HepG2 (cell line): ENCODE results near the gene C1orf50. TPM values are rescaled to one million over a fixed set of nuclear protein-coding genes. Genes with fewer than 3 reads are reported as not detected.

ENCODE experiments used
- ATAC-seq: fragments of 200-7000 bp; cut with Tn5 transposase; 3 replicates; pipeline ENCODE4 v1.9.1; 2020; ENCODE audit warnings: mild to moderate bottlenecking, moderate library complexity
- BruUV-seq: library from RNA; stranded (reverse); fragments of 400-500 nt; replicated peaks from 2 replicates; lab custom pipeline; 2021; lab: Mats Ljungman, UMichigan
- CTCF ChIA-PET: fragments of 300-600 bp; formaldehyde crosslinking; extraction: SDS; loops from one replicate; lab custom pipeline; 2021; ENCODE audit warnings: low total read pairs, inconsistent platforms, low intra/inter-chr PET ratio; lab: Yijun Ruan, JAX
- POLR2A ChIA-PET: fragments of 350-600 bp; sonication (Branson Sonifier 250); formaldehyde crosslinking; loops from one replicate; lab custom pipeline; 2020; ENCODE audit warnings: antibody characterized with exemption, inconsistent platforms; lab: Yijun Ruan, JAX
- DNase-seq: peaks from one replicate; pipeline ENCODE4 v3.0.0-alpha.2; 2015; ENCODE audit warnings: low spot score
- FAIRE-seq: peaks from 3 replicates; lab custom pipeline; 2011; peaks lifted over from hg19 to GRCh38; lab: Jason Lieb, UNC
- H2AFZ ChIP-seq: one replicate; pipeline ENCODE4 v1.6.1; 2011; ENCODE audit warnings: low read length, inconsistent platforms
- H3K27ac ChIP-seq: fragments of 300-600 bp; 3 replicates; pipeline ENCODE4 v1.8.0; 2011; ENCODE audit warnings: mixed run types, mild to moderate bottlenecking, mixed read lengths, low read length, inconsistent platforms; ENCODE audit not compliant: insufficient read depth; ENCODE audit errors: extremely low read length
- H3K27me3 ChIP-seq, 2 experiments: fragments of 200-600 bp in 1 of 2; 2 replicates in 1 of 2; 3 replicates in 1 of 2; pipeline versions ENCODE4 v1.6.0 to v1.8.0; 2011; ENCODE audit warnings: low read length in 2 of 2, mild to moderate bottlenecking in 2 of 2, moderate library complexity in 2 of 2, inconsistent platforms in 1 of 2; ENCODE audit not compliant: insufficient read depth in 2 of 2, control insufficient read depth in 1 of 2
- H3K36me3 ChIP-seq, 2 experiments: fragments of 200-600 bp in 1 of 2; replicated peaks in 1 of 2; 2 replicates in 1 of 2; 3 replicates in 1 of 2; pipeline versions ENCODE4 v1.5.1 to v1.8.0; 2011; ENCODE audit warnings: low read length in 2 of 2, inconsistent platforms in 1 of 2; ENCODE audit not compliant: insufficient read depth in 2 of 2, control insufficient read depth in 1 of 2
- H3K4me1 ChIP-seq: 2 replicates; pipeline ENCODE4 v1.5.1; 2012; ENCODE audit warnings: low read length, inconsistent platforms; ENCODE audit not compliant: insufficient read depth
- H3K4me2 ChIP-seq: 2 replicates; pipeline ENCODE4 v1.6.0; 2011; ENCODE audit warnings: low read depth, low read length, inconsistent platforms
- H3K4me3 ChIP-seq, 3 experiments: fragments of 200-600 bp in 1 of 3; sonication (generic), shearing (Covaris generic) in 1 of 3; replicated peaks in 1 of 3; 2 replicates each; pipeline ENCODE4 v1.5.1; 2011 to 2016; ENCODE audit warnings: low read length in 3 of 3, inconsistent platforms in 2 of 3, low read depth in 2 of 3, mild to moderate bottlenecking in 2 of 3, control low read depth in 1 of 3, mixed read lengths in 1 of 3; ENCODE audit not compliant: insufficient read depth in 1 of 3
- H3K79me2 ChIP-seq: one replicate; pipeline ENCODE4 v1.6.1; 2011; ENCODE audit warnings: low read length, inconsistent platforms; ENCODE audit not compliant: insufficient read depth
- H3K9ac ChIP-seq: 2 replicates; pipeline ENCODE4 v1.6.0; 2011; ENCODE audit warnings: mild to moderate bottlenecking, low read depth, low read length, inconsistent platforms; ENCODE audit not compliant: insufficient read depth
- H3K9me3 ChIP-seq: 2 replicates; pipeline ENCODE4 v1.5.1; 2012; ENCODE audit warnings: mild to moderate bottlenecking, low read length
- H4K20me1 ChIP-seq: 2 replicates; pipeline ENCODE4 v1.6.0; 2011; ENCODE audit warnings: inconsistent platforms, mild to moderate bottlenecking, low read length, moderate library complexity; ENCODE audit not compliant: insufficient read depth
- GZF1 ChIP-seq: sonication (generic); formaldehyde crosslinking; IDR thresholded peaks from 2 replicates; pipeline ENCODE4 v1.5.1; 2020; ENCODE audit warnings: mild to moderate bottlenecking, missing genetic modification reagents
- KDM5A ChIP-seq: fragments of 200-600 bp; sonication (generic); IDR thresholded peaks from 2 replicates; pipeline ENCODE4 v1.7.0; 2018; ENCODE audit warnings: antibody characterized with exemption, mild to moderate bottlenecking, low read length, borderline replicate concordance
- NR2F2 ChIP-seq: IDR thresholded peaks from 2 replicates; pipeline ENCODE4 v1.6.1; 2012; ENCODE audit warnings: low read depth, inconsistent platforms, borderline replicate concordance
- RFXANK ChIP-seq: IDR thresholded peaks from 2 replicates; pipeline ENCODE4 v1.6.1; 2016
- SAP130 ChIP-seq: IDR thresholded peaks from 2 replicates; pipeline ENCODE4 v1.6.1; 2016; ENCODE audit warnings: low read depth
- SRSF9 ChIP-seq: fragments of 200-400 bp; formaldehyde crosslinking; IDR thresholded peaks from 2 replicates; pipeline ENCODE4 v1.6.1; 2018; ENCODE audit warnings: borderline replicate concordance, mild to moderate bottlenecking, low read depth, low read length; ENCODE audit not compliant: insufficient read depth, poor library complexity, severe bottlenecking
- TRIM24 ChIP-seq: sonication (generic); formaldehyde crosslinking; IDR thresholded peaks from 2 replicates; pipeline ENCODE4 v1.8.0; 2022; ENCODE audit warnings: mild to moderate bottlenecking, missing genetic modification reagents
- ZNF17 ChIP-seq: sonication (generic); formaldehyde crosslinking; IDR thresholded peaks from 2 replicates; pipeline ENCODE4 v1.5.0; 2020; ENCODE audit warnings: mild to moderate bottlenecking, missing genetic modification reagents
- ZSCAN25 ChIP-seq: sonication (generic); formaldehyde crosslinking; IDR thresholded peaks from 2 replicates; pipeline ENCODE4 v1.8.0; 2022; ENCODE audit warnings: mild to moderate bottlenecking, missing genetic modification reagents
- WGBS: methylation state at CpG from one replicate; pipeline ENCODE4 v1.1.6; 2017; ENCODE audit warnings: low lambda C conversion rate; 5-methylcytosine and 5-hydroxymethylcytosine counted together
- in situ Hi-C: cut with HindIII; loops from 2 replicates; pipeline ENCODE4 v1.10.0; 2017; ENCODE audit warnings: low pct_unique_long_range_greater_than_20kb; ENCODE audit not compliant: extremely low pct_ligation_motif_present
- intact Hi-C: fragments of 100-400 bp; cut with micrococcal nuclease; formaldehyde crosslinking; loops from one replicate; pipeline ENCODE4 v1.10.0; 2022; ENCODE audit not compliant: unreplicated experiment
- polyA plus RNA-seq, 8 experiments: library from polyadenylated mRNA; depleted of rRNA in 3 of 8; stranded (reverse) in 7 of 8; unstranded in 1 of 8; fragments of >200 nt; fragmentation: Illumina TruSeq in 4 of 8; extraction: Trizol in 4 of 8; gene quantifications; 2 replicates each; pipeline versions ENCODE4 v1.2.1 to v1.2.3, GENCODE V29; 2011 to 2016; ENCODE audit warnings: low read depth in 4 of 8, missing spikeins in 1 of 8, mixed read lengths in 1 of 8; ENCODE audit not compliant: insufficient read depth in 1 of 8
- total RNA-seq, 5 experiments: library from RNA; depleted of rRNA; stranded (reverse); fragments of >200 nt; fragmentation: Illumina TruSeq; extraction: Trizol; gene quantifications; 2 replicates each; pipeline ENCODE4 v1.2.3, GENCODE V29; 2016; ENCODE audit warnings: low read depth in 1 of 5
- TF ChIP-seq, protein P1 (sequence below): sonication (generic); formaldehyde crosslinking; IDR thresholded peaks from 2 replicates; pipeline ENCODE4 v1.5.0; 2020; ENCODE audit warnings: mild to moderate bottlenecking, missing genetic modification reagents
- TF ChIP-seq, protein P2 (sequence below): sonication (generic); formaldehyde crosslinking; IDR thresholded peaks from 2 replicates; pipeline ENCODE4 v1.5.1; 2020; ENCODE audit warnings: missing genetic modification reagents, mild to moderate bottlenecking, borderline replicate concordance

Gene C1orf50
- total and polyA plus RNA-seq, 2 of the 13 experiments (the other 11 are each of a cell fraction or from before 2014, with no cell fraction given), result 4.3 to 4.8 TPM

DNA sequence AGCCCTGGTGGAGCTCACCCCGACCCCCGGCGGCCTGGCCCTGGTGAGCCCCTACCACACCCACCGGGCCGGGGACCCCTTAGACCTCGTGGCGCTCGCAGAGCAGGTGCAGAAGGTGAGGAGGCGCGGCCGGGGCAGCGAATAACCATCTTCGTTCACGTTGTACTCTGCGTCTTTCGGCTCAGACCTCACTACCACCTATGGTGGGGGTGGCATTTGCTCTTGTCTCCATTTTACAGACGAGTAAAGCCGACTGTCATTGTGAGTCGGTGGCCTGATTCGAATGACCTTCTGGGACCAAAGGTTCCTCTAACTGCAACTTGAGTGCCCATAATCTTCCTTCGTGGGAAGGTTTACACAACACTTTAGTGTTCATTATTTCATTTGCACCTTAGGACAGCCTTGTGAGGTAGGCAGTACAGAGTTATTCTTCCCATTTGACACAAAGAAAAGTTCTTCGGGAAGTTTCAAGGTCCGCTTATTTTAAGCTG is 506 bp downstream of the C1orf50 start (continued):
- TF ChIP-seq, protein P1, sequence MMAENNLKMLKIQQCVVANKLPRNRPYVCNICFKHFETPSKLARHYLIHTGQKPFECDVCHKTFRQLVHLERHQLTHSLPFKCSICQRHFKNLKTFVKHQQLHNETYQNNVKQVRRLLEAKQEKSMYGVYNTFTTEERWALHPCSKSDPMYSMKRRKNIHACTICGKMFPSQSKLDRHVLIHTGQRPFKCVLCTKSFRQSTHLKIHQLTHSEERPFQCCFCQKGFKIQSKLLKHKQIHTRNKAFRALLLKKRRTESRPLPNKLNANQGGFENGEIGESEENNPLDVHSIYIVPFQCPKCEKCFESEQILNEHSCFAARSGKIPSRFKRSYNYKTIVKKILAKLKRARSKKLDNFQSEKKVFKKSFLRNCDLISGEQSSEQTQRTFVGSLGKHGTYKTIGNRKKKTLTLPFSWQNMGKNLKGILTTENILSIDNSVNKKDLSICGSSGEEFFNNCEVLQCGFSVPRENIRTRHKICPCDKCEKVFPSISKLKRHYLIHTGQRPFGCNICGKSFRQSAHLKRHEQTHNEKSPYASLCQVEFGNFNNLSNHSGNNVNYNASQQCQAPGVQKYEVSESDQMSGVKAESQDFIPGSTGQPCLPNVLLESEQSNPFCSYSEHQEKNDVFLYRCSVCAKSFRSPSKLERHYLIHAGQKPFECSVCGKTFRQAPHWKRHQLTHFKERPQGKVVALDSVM, result 0 out of 2 replicates have a peak, but pooled peaks have one; percentile 1
- TF ChIP-seq SRSF9, result no peak
- TF ChIP-seq GZF1 (CRISPR knock-in tag), result peak; percentile 55; the same call in 1 of the 2 replicates
- TF ChIP-seq, protein P2, sequence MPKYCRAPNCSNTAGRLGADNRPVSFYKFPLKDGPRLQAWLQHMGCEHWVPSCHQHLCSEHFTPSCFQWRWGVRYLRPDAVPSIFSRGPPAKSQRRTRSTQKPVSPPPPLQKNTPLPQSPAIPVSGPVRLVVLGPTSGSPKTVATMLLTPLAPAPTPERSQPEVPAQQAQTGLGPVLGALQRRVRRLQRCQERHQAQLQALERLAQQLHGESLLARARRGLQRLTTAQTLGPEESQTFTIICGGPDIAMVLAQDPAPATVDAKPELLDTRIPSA (CRISPR knock-in tag), result no peak
- TF ChIP-seq ZSCAN25 (CRISPR knock-in tag), result no peak

DNA sequence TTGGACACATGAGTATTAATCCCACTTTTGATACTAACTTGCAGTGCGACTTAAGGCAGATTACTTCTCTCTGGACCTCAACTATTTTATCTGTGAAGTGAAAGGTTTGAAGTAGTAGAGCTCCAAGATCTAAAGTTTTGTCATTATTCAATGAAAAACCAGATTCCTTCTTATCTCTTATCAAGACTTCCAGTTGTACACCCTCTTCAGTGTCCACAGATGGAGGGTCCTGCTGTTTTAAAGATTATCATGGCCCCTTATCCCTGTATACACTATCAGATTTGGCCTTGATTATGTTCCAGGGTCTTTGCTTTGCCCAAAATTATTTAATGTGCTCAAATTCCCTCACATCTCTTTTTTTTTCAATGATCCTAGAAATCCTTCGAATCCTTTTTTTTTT is 1.1 kb downstream of the C1orf50 start:
- Histone ChIP-seq H3K4me2 (peak overlapping the region; percentile 81), H3K79me2 (peaks cover 79% of the 10 kb centered on the region), H3K36me3 (peaks cover 1 to 8% of the 10 kb centered on the region in 2 experiments; a peak in 3 of 5 replicates), H3K4me3 (peak overlapping the region; percentile 95 to 99 (median 97); a peak in 5 of 6 replicates), H2AFZ (no peak overlapping the region), H3K9me3 (no peaks in the 10 kb centered on the region), H3K27ac (peak overlapping the region; percentile 77), H4K20me1 (no peaks in the 10 kb centered on the region; the same call in 1 of the 2 replicates), H3K9ac (peak overlapping the region; percentile 93), H3K4me1 (peaks cover 51% of the 10 kb centered on the region), H3K27me3 (peaks cover 0 to 4% of the 10 kb centered on the region in 2 experiments; a peak in 1 of 5 replicates)
- intact Hi-C loops (loop anchor here (5.0 kb wide), 1 partner anchor 49 kb away; the partner anchor contains the start of genes ERMAP and SVBP), in situ Hi-C loops (no loop called here)
- CTCF ChIA-PET, result no interaction called here
- ATAC-seq (no peak), DNase-seq (no peak), FAIRE-seq (no peak)
- POLR2A ChIA-PET, result interaction anchor here (2.8 kb wide), 1 partner anchor 78 kb away, joined by 29 read pairs; the partner anchor contains the start of gene ZNF691
- WGBS, result 56% methylated on average over 2 of the region's 2 CpGs
- TSS peak; percentile 69 for BruUV-seq
- TF ChIP-seq NR2F2 (no peak), KDM5A (no peak), SAP130 (no peak), ZNF17 (CRISPR knock-in tag) (no peak), TRIM24 (CRISPR knock-in tag) (no peak), RFXANK (CRISPR knock-in tag) (no peak)
